ENCODE results near the gene CPT1B. TPM values are rescaled to one million over a fixed set of nuclear protein-coding genes. Genes with fewer than 3 reads are reported as not detected.
A peak's percentile ranks its signal among the peaks of the same experiment; 100 is the strongest.

The CPT1B gene
- total RNA-seq, 2 experiments from 2014 or later, result 42.9 to 43.7 TPM

DNA sequence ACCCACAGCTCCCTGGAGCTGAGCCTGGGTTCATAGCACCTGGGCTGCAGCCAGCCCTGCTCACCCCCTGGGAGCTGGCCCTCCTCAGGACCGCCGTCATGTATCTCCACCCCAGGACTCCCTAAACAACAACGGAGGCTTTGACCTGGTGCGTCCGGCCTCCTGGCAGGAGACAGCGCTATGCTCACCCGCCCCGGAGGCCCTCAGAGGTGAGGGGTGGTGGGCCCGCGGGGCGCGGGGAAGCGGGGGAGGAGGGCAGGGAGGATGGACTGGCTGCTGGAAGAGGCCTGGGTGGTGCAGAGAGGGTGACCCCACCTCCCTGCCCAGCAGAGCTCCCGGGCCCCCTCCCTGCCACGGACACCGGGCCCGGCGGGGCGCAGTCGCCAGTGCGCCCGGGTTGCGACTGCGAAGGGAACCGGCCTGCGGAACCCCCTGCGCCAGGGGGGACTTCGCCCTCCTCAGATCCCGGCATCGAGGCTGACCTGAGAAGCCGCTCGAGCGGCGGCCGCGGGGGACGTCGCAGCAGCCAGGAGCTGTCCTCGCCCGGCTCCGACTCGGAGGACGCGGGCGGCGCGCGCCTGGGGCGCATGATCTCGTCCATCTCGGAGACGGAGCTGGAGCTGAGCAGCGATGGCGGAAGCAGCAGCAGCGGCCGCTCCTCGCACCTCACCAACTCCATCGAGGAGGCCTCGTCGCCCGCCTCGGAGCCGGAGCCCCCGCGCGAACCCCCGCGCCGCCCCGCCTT lies 25.5 kb upstream of the CPT1B start:
- Mint-ChIP-seq H3K36me3 (ENCODE audit: low read depth) (no peaks in the 10 kb centered on the region), H3K27me3 (peaks cover 35% of the 10 kb centered on the region), H3K9me3 (no peaks in the 10 kb centered on the region), H3K4me3 (no peak overlapping the region), H3K27ac (no peak overlapping the region), H3K4me1 (ENCODE audit: low read depth) (peaks cover 6% of the 10 kb centered on the region)
- no peak for DNase-seq
- no peak for TF ChIP-seq CTCF (IDR thresholded peaks at IDR 0.05)
- no peak for ATAC-seq
- ChIA-PET CTCF (interaction anchor here (0.9 kb wide), 1 partner anchor 24 kb away, joined by 3 read pairs; the partner anchor contains the start of gene ARSA), POLR2A (interaction anchor here (1.0 to 1.7 kb wide), 3 partner anchors 21 to 78 kb away, joined by 3 to 4 read pairs (median 4); partner anchors contain the start of genes CHKB and SCO2)
- intact Hi-C loops (cut with micrococcal nuclease), result no loop called here

- DNase-seq (no peak), ATAC-seq (no peak)
- POLR2A ChIA-PET, result interaction anchor here (0.6 to 1.7 kb wide), 4 partner anchors 20 to 77 kb away, joined by 3 to 5 read pairs (median 4); partner anchors contain the start of genes CHKB, SCO2 and SYCE3
- H3K4me1 Mint-ChIP-seq (ENCODE audit: low read depth), result peaks cover 6% of the 10 kb centered on the region
- no peak for TF ChIP-seq CTCF (IDR thresholded peaks at IDR 0.05)
- intact Hi-C loops (cut with micrococcal nuclease), result no loop called here
- H3K27ac Mint-ChIP-seq, result no peak overlapping the region
- no peaks in the 10 kb centered on the region for H3K36me3 Mint-ChIP-seq (ENCODE audit: low read depth)
- H3K4me3 Mint-ChIP-seq, result no peak overlapping the region
- CTCF ChIA-PET, result interaction anchor here (1.0 to 1.6 kb wide), 2 partner anchors 19 to 77 kb away, joined by 3 to 5 read pairs; partner anchors contain the start of gene SCO2
- H3K27me3 Mint-ChIP-seq, result peaks cover 35% of the 10 kb centered on the region
- no peaks in the 10 kb centered on the region for H3K9me3 Mint-ChIP-seq
Observed at GRCh38 chr22:50602338-50602700, 24.1 kb upstream of the CPT1B start.

DNA sequence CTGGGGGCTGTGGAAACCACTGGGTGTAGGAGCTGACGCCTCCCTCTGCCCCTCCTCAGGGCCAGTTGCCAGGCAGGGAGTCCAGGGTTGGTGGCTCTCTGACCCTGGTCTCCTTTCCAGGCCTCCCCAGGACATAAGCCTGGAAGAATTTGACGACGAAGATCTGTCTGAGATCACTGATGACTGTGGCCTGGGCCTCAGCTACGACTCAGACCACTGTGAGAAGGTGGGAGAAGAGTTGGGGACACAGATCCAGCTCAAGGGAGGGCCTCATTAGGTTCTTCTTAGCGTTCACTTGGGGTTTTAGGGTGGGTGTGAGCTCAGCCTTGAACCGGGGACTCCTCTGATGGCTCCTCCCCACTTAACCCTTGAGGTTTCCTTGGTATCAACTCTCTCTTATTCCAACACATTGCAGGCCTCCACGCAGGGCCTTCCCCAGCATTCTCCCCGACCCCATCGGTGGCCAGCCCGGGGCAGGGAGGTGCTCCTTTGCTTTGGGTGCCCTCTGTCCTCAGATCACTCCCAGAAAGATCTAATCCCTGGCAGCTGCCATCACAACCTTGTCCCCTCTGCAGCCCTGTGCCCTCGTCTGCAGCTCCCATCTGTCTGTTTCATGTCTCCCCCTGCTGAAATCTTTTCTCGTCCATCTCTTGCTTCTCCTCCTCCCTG lies 23.6 kb upstream of the CPT1B start:
- ChIA-PET POLR2A (interaction anchor here (0.6 to 1.4 kb wide), 2 partner anchors 38 to 59 kb away, joined by 3 to 5 read pairs; partner anchors contain the start of gene SYCE3), CTCF (interaction anchor here (1.0 to 1.6 kb wide), 2 partner anchors 19 to 76 kb away, joined by 3 to 5 read pairs; partner anchors contain the start of gene SCO2)
- H3K9me3 Mint-ChIP-seq, result no peaks in the 10 kb centered on the region
- peaks cover under 1% of the 10 kb centered on the region for H3K36me3 Mint-ChIP-seq (ENCODE audit: low read depth)
- peak overlapping the region; percentile 47 for H3K4me3 Mint-ChIP-seq
- intact Hi-C loops (cut with micrococcal nuclease), result no loop called here
- peaks cover 35% of the 10 kb centered on the region for H3K27me3 Mint-ChIP-seq
- ATAC-seq (no peak), DNase-seq (no peak)
- peaks cover 6% of the 10 kb centered on the region for H3K4me1 Mint-ChIP-seq (ENCODE audit: low read depth)
- H3K27ac Mint-ChIP-seq, result no peak overlapping the region
- TF ChIP-seq CTCF (IDR thresholded peaks at IDR 0.05), result no peak

DNA sequence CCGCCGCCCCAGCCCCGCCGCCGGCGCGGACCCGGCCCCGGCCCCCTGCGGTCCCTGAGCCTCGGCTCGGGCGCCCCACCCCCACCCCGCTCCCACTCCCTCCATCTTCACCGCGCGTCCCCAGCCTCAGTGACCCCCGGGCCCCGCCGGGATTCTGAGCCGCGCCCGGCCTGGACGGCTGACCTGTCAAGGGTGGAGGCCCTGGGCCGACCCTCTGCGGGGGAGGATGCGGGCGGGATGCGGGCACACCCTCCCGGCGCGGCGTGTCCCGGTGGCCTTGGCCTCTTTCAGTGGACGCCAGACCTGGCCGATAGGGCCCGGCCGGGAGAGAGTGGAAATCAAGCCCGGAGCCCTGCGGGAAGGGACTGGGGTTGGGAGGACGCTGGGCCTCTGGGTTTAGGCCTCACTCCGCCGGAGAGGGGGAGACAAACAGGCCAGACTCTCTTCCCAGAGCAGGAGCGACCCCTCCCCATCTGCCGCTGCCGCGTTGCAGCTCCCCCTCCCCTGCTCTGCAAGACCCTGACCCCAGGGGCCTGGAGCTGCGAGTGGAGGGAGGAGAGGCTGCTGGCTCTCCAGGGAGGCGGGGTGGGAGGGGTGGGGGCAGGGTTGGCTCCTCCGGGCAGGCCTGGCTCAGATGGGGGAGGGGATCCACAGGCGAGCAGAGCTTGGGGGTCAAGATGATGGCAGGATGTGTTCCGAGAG lies 22.9 kb upstream of the CPT1B start:
- no peak for ATAC-seq
- POLR2A ChIA-PET, result interaction anchor here (1.4 kb wide), 1 partner anchor 37 kb away, joined by 5 read pairs; the partner anchor contains the start of gene SYCE3
- intact Hi-C loops (cut with micrococcal nuclease), result no loop called here
- TF ChIP-seq CTCF (IDR thresholded peaks at IDR 0.05), result no peak
- no peak overlapping the region for H3K27ac Mint-ChIP-seq
- H3K27me3 Mint-ChIP-seq, result peaks cover 33% of the 10 kb centered on the region
- H3K4me3 Mint-ChIP-seq, result peak overlapping the region; percentile 47
- peaks cover 6% of the 10 kb centered on the region for H3K4me1 Mint-ChIP-seq (ENCODE audit: low read depth)
- DNase-seq, result no peak
- CTCF ChIA-PET, result interaction anchor here (1.0 to 1.6 kb wide), 2 partner anchors 20 to 75 kb away, joined by 3 to 5 read pairs; partner anchors contain the start of gene SCO2
- peaks cover 5% of the 10 kb centered on the region for H3K36me3 Mint-ChIP-seq (ENCODE audit: low read depth)
- H3K9me3 Mint-ChIP-seq, result no peaks in the 10 kb centered on the region

All from activated CD8-positive, alpha-beta T cell treated with anti-CD3 and anti-CD28 coated beads for 36 hours (primary cell).